Esophagus squamous epithelium (tissue), 4 donors: ENCODE results near the gene ZNF414.

Experiments
- CTCF ChIP-seq, 6 experiments: fragments of 450-650 bp in 4 of 6; fragments of 200-600 bp in 2 of 6; sonication (generic) in 2 of 6; IDR thresholded peaks; one replicate each; pipeline ENCODE4 v1.5.1; 2016 to 2019; ENCODE audit warnings: antibody characterized with exemption in 6 of 6, mild to moderate bottlenecking in 4 of 6, moderate library complexity in 4 of 6
- POLR2A ChIP-seq, 4 donors: fragments of 450-650 bp; IDR thresholded peaks; one replicate each; pipeline ENCODE4 v1.6.1; 2017; ENCODE audit warnings: antibody characterized with exemption in 4 of 4, mild to moderate bottlenecking in 4 of 4, moderate library complexity in 3 of 4

GRCh38 chr19:8466018-8466417 lies 47.9 kb downstream of the ZNF414 start:
- TF ChIP-seq POLR2A (IDR thresholded peaks at IDR 0.05) (no peak), CTCF (IDR thresholded peaks at IDR 0.05) (no peak)
